ENCODE measurements around the gene CDHR4.
A peak's percentile ranks its signal among the peaks of the same experiment; 100 is the strongest.

CDHR4 gene

GRCh38 chr3:49799761-49800160 lies at the start of gene CDHR4:
Gene CDHR4 (minus strand): TSS chr3:49799873. CDS start chr3:49799812, 61 bp downstream.
- ChIA-PET CTCF (interaction anchor here (5.7 kb wide), 1 partner anchor 40 kb away, joined by 40 read pairs; no protein-coding TSS in a partner anchor), POLR2A (ENCODE audit: low non-redundant PET) (no interaction called here)
- TF ChIP-seq CTCF (conservative IDR thresholded peaks at IDR 0.05; ENCODE audit: low read depth), result no peak
- DNase-seq (ENCODE audit: low spot score), result peak; percentile 79
- H3K27ac ChIP-seq, result peak within 1 kb of the TSS; percentile 73

- ChIA-PET POLR2A (ENCODE audit: low non-redundant PET) (no interaction called here), CTCF (interaction anchor here (0.8 to 2.2 kb wide), 2 partner anchors 26 to 43 kb away, joined by 5 to 9 read pairs; partner anchors contain the start of gene INKA1)
- no peak for DNase-seq (ENCODE audit: low spot score)
- TF ChIP-seq CTCF (conservative IDR thresholded peaks at IDR 0.05; ENCODE audit: low read depth), result no peak
- H3K27ac ChIP-seq, result no peak overlapping the region
These were observed 46.0 kb upstream of the CDHR4 start for GRCh38 chr3:49845694-49846093.

GRCh38 chr3:49844464-49845183 lies 45.0 kb upstream of the CDHR4 start:
- no peak for TF ChIP-seq CTCF (conservative IDR thresholded peaks at IDR 0.05; ENCODE audit: low read depth)
- CTCF ChIA-PET, result interaction anchor here (0.7 to 2.2 kb wide), 2 partner anchors 11 to 42 kb away, joined by 3 to 9 read pairs; partner anchors contain the start of gene INKA1
- no peak for DNase-seq (ENCODE audit: low spot score)
- H3K27ac ChIP-seq, result no peak overlapping the region
- POLR2A ChIA-PET (ENCODE audit: low non-redundant PET), result no interaction called here

GRCh38 chr3:49842843-49843517 lies 43.3 kb upstream of the CDHR4 start:
- peak overlapping the region; percentile 61 for H3K27ac ChIP-seq
- no peak for DNase-seq (ENCODE audit: low spot score)
- ChIA-PET POLR2A (ENCODE audit: low non-redundant PET) (no interaction called here), CTCF (interaction anchor here (0.6 kb wide), 1 partner anchor 1294 kb away, joined by 3 read pairs; no protein-coding TSS in a partner anchor)
- no peak for TF ChIP-seq CTCF (conservative IDR thresholded peaks at IDR 0.05; ENCODE audit: low read depth)

- CTCF ChIA-PET, result no interaction called here
- DNase-seq (ENCODE audit: low spot score), result no peak
- H3K27ac ChIP-seq, result peak overlapping the region; percentile 61
- POLR2A ChIA-PET (ENCODE audit: low non-redundant PET), result no interaction called here
- TF ChIP-seq CTCF (conservative IDR thresholded peaks at IDR 0.05; ENCODE audit: low read depth), result no peak
These were observed 42.1 kb upstream of the CDHR4 start for GRCh38 chr3:49841806-49842205.

GRCh38 chr3:49841126-49841696 lies 41.5 kb upstream of the CDHR4 start:
- peak overlapping the region; percentile 61 for H3K27ac ChIP-seq
- ChIA-PET CTCF (no interaction called here), POLR2A (ENCODE audit: low non-redundant PET) (no interaction called here)
- no peak for TF ChIP-seq CTCF (conservative IDR thresholded peaks at IDR 0.05; ENCODE audit: low read depth)
- no peak for DNase-seq (ENCODE audit: low spot score)

All from RWPE1 (cell line).